OCI-LY1 (cell line): ENCODE measurements around the gene CNNM3.

Experiments used
- EZH2 ChIP-seq: fragments of 200-600 bp; sonication (generic), shearing (Covaris generic); IDR thresholded peaks from 2 replicates; pipeline ENCODE4 v1.8.0; 2017; ENCODE audit warnings: borderline replicate concordance, mixed run types, mild to moderate bottlenecking, antibody characterized with exemption, low read length, moderate library complexity, mixed read lengths
- TF ChIP-seq, protein P1 (sequence below): fragments of 200-600 bp; sonication (generic), shearing (Covaris generic); IDR thresholded peaks from 2 replicates; pipeline ENCODE4 v1.5.1; 2017; ENCODE audit warnings: mild to moderate bottlenecking, antibody characterized with exemption, low read length, moderate library complexity, mixed read lengths

DNA sequence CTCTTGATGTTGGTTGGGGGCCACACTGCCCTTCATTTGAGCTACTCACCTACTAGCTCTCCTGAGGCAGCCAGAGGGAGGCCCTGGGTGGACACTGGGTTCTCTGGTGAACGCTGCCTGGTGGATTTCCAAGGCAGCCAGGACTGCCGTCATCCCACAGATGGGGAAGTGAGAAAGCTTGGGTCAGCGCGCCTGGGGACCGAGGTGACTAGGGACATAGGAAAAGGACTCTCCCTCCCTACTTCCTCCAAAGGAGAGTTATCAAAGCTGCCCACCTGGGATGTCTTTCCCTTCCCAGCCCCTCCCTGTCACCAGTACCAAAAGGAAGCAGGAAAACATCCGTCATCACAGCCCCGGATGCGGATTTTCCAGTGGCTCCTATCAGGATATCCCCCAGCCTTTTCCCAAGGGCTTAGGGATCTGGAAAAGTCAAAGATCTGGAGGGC, 57.6 kb downstream of the CNNM3 start:
- TF ChIP-seq, protein P1, sequence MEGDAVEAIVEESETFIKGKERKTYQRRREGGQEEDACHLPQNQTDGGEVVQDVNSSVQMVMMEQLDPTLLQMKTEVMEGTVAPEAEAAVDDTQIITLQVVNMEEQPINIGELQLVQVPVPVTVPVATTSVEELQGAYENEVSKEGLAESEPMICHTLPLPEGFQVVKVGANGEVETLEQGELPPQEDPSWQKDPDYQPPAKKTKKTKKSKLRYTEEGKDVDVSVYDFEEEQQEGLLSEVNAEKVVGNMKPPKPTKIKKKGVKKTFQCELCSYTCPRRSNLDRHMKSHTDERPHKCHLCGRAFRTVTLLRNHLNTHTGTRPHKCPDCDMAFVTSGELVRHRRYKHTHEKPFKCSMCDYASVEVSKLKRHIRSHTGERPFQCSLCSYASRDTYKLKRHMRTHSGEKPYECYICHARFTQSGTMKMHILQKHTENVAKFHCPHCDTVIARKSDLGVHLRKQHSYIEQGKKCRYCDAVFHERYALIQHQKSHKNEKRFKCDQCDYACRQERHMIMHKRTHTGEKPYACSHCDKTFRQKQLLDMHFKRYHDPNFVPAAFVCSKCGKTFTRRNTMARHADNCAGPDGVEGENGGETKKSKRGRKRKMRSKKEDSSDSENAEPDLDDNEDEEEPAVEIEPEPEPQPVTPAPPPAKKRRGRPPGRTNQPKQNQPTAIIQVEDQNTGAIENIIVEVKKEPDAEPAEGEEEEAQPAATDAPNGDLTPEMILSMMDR, result no peak
- no peak for TF ChIP-seq EZH2
